Aorta (tissue), 5 donors: ENCODE data around the gene PGAM4. TPM values are rescaled to one million over a fixed set of nuclear protein-coding genes. Genes with fewer than 3 reads are reported as not detected.
"Not testable (repeated sequence)": the region's sequence is repeated elsewhere in the genome, so short reads cannot be mapped to it uniquely, and the experiment has no call there.

Source experiments
- ATAC-seq: fragments of 200-7000 bp; cut with Tn5 transposase; one replicate; pipeline ENCODE4 v1.9.1; 2022; ENCODE audit warnings: moderate library complexity; ENCODE audit not compliant: low FRiP score
- DNase-seq, 2 donors: peaks; one replicate each; pipeline ENCODE4 v3.0.0-alpha.2; 2020
- H3K27ac ChIP-seq, 2 donors: one replicate each; pipeline ENCODE4 v1.5.1; 2013; ENCODE audit warnings: low read length in 2 of 2, mild to moderate bottlenecking in 2 of 2, moderate library complexity in 2 of 2, control low read depth in 1 of 2, inconsistent platforms in 1 of 2, low read depth in 1 of 2
- H3K27me3 ChIP-seq, 2 donors: one replicate each; pipeline ENCODE4 v1.6.1; 2013; ENCODE audit warnings: control low read depth in 1 of 2, low read length in 1 of 2, mild to moderate bottlenecking in 1 of 2, moderate library complexity in 1 of 2; ENCODE audit not compliant: insufficient read depth in 2 of 2, control insufficient read depth in 1 of 2
- H3K36me3 ChIP-seq, 2 donors: one replicate each; pipeline ENCODE4 v1.6.1; 2013; ENCODE audit warnings: control low read depth in 1 of 2, low read length in 1 of 2, mild to moderate bottlenecking in 1 of 2; ENCODE audit not compliant: insufficient read depth in 2 of 2, control insufficient read depth in 1 of 2
- H3K4me1 ChIP-seq, 2 donors: one replicate each; pipeline ENCODE4 v1.6.1; 2013; ENCODE audit warnings: low read length in 2 of 2, control low read depth in 1 of 2, mild to moderate bottlenecking in 1 of 2, moderate library complexity in 1 of 2; ENCODE audit not compliant: insufficient read depth in 2 of 2, control insufficient read depth in 1 of 2
- H3K4me3 ChIP-seq, 2 donors: one replicate each; pipeline ENCODE4 v1.5.1; 2013; ENCODE audit warnings: low read length in 2 of 2, control low read depth in 1 of 2, mild to moderate bottlenecking in 1 of 2
- H3K9me3 ChIP-seq: one replicate; pipeline ENCODE4 v1.6.1; 2013; ENCODE audit warnings: mild to moderate bottlenecking, low read length; ENCODE audit not compliant: control insufficient read depth
- WGBS, 2 donors: extraction: QIAGEN DNeasy Blood & Tissue Kit; methylation state at CpG; one replicate each; pipeline ENCODE4 v1.1.7; 2013; 5-methylcytosine and 5-hydroxymethylcytosine counted together
- intact Hi-C, 2 donors: fragments of 100-400 bp; cut with DNase I; formaldehyde crosslinking; loops; one replicate each; pipeline versions ENCODE4 v1.14.2 to v1.15.0; 2022
- polyA plus RNA-seq, 2 donors: library from polyadenylated mRNA; stranded (reverse); fragments of 200-250 nt; gene quantifications; one replicate each; pipeline ENCODE4 v1.2.3, GENCODE V29; 2013
- total RNA-seq, 2 donors: library from RNA; stranded (reverse); fragmentation: NEBNext Ultra II Directional; extraction: Animal tissue kit (Norgen Biotek cat#: 25700); gene quantifications; one replicate each; pipeline ENCODE4 v1.2.1, GENCODE V29; 2021
- donor health status: healthy with polysubstance abuse.
- donor health status: Bipolar disorder and iron deficiency.
- donor health status: DM: no; HTN: no; CAD: no.
- donor health status: DM: no; HTN: no; CAD: no.
- donor health status: DM: yes; HTN: yes; CAD: no.

The PGAM4 gene
- total and polyA plus RNA-seq, 4 donors: not detected

GRCh38 chrX:77961063-77961462 is 8.4 kb downstream of the PGAM4 start:
- Histone ChIP-seq H3K4me3 (no peak overlapping the region), H3K9me3 (no peaks in the 10 kb centered on the region), H3K36me3 (no peaks in the 10 kb centered on the region), H3K4me1 (no peaks in the 10 kb centered on the region), H3K27ac (no peak overlapping the region), H3K27me3 (no peaks in the 10 kb centered on the region)
- WGBS, 2 donors: 93 to 97% methylated on average over 2 of the region's 2 CpGs
- no peak for DNase-seq
- no peak for ATAC-seq
- intact Hi-C loops: no loop called here

- H3K4me1 ChIP-seq: no peaks in the 10 kb centered on the region
- H3K4me3 ChIP-seq: no peak overlapping the region
- no peak overlapping the region for H3K27ac ChIP-seq
- no peak for ATAC-seq
- H3K36me3 ChIP-seq: no peaks in the 10 kb centered on the region
- intact Hi-C loops: no loop called here
- H3K27me3 ChIP-seq: no peaks in the 10 kb centered on the region
- WGBS, 2 donors: 31 to 71% methylated on average over 1 of the region's 1 CpG
- DNase-seq: no peak
- H3K9me3 ChIP-seq: no peaks in the 10 kb centered on the region
Measured at GRCh38 chrX:77960567-77960966, 8.9 kb downstream of the PGAM4 start.

- Histone ChIP-seq H3K27ac (no peak overlapping the region), H3K4me3 (no peak overlapping the region), H3K4me1 (peaks cover 1 to 5% of the 10 kb centered on the region in 2 donors), H3K27me3 (no peaks in the 10 kb centered on the region), H3K36me3 (no peaks in the 10 kb centered on the region), H3K9me3 (no peaks in the 10 kb centered on the region)
- ATAC-seq (no peak), DNase-seq (no peak)
- WGBS, 2 donors: 12 to 44% methylated on average over 1 of the region's 1 CpG
- intact Hi-C loops: no loop called here
Measured at GRCh38 chrX:77953708-77954107, 15.7 kb downstream of the PGAM4 start.

- no peak overlapping the region for H3K4me3 ChIP-seq
Measured at GRCh38 chrX:77953302-77953701, 16.1 kb downstream of the PGAM4 start.

GRCh38 chrX:77952173-77952572 is 17.3 kb downstream of the PGAM4 start:
- no peak overlapping the region for H3K4me3 ChIP-seq
- no peaks in the 10 kb centered on the region for H3K9me3 ChIP-seq
- ATAC-seq (no peak), DNase-seq (no peak)
- intact Hi-C loops: no loop called here
- no peaks in the 10 kb centered on the region for H3K27me3 ChIP-seq
- no peak overlapping the region for H3K27ac ChIP-seq
- no peaks in the 10 kb centered on the region for H3K36me3 ChIP-seq
- peaks cover 1 to 5% of the 10 kb centered on the region in 2 donors for H3K4me1 ChIP-seq
- WGBS, 2 donors: 67 to 78% methylated on average over 1 of the region's 1 CpG

More at GRCh38 chrX:77953302-77953701, 16.1 kb downstream of the PGAM4 start:
- WGBS, 2 donors: 2 to 14% methylated on average over 1 of the region's 1 CpG
- Histone ChIP-seq H3K4me1 (peaks cover 1 to 5% of the 10 kb centered on the region in 2 donors), H3K9me3 (no peaks in the 10 kb centered on the region), H3K27ac (no peak overlapping the region), H3K36me3 (no peaks in the 10 kb centered on the region), H3K27me3 (no peaks in the 10 kb centered on the region)
- no peak for ATAC-seq
- intact Hi-C loops: no loop called here
- no peak for DNase-seq

- Histone ChIP-seq H3K4me1 (peaks cover 1 to 5% of the 10 kb centered on the region in 2 donors), H3K27me3 (no peaks in the 10 kb centered on the region), H3K36me3 (no peaks in the 10 kb centered on the region), H3K4me3 (no peak overlapping the region), H3K27ac (no peak overlapping the region), H3K9me3 (no peaks in the 10 kb centered on the region)
- intact Hi-C loops: no loop called here
- DNase-seq (no peak), ATAC-seq (no peak)
- 44 to 45% methylated on average over 2 of the region's 2 CpGs for WGBS, 2 donors
Measured at GRCh38 chrX:77949840-77950239, 19.6 kb downstream of the PGAM4 start.

DNA sequence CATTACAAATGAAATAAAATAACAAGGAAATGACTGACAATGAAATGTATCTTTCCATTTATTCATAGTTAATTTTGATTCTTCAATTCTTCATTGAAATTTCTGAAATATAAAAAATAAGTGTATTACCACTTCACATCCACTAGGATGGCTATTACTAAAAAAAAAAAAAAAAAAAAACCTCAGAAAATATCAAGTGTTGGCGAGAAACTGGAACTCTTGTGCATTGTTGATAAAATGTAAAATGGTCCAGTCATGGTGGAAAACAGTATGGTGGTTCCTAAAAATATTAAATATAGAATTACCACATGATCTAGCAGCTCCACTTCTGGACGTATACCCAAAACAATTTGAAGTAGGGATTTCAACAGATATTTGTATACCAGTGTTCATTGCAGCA is 22.9 kb downstream of the PGAM4 start:
- H3K4me3 ChIP-seq: no peak overlapping the region
- no peaks in the 10 kb centered on the region for H3K36me3 ChIP-seq
- H3K27me3 ChIP-seq: no peaks in the 10 kb centered on the region
- peaks cover 0 to 5% of the 10 kb centered on the region in 2 donors for H3K4me1 ChIP-seq
- no peak for ATAC-seq
- no peak for DNase-seq
- intact Hi-C loops: no loop called here
- WGBS, 2 donors: 78 to 93% methylated on average over 2 of the region's 2 CpGs
- no peaks in the 10 kb centered on the region for H3K9me3 ChIP-seq
- H3K27ac ChIP-seq: no peak overlapping the region

DNA sequence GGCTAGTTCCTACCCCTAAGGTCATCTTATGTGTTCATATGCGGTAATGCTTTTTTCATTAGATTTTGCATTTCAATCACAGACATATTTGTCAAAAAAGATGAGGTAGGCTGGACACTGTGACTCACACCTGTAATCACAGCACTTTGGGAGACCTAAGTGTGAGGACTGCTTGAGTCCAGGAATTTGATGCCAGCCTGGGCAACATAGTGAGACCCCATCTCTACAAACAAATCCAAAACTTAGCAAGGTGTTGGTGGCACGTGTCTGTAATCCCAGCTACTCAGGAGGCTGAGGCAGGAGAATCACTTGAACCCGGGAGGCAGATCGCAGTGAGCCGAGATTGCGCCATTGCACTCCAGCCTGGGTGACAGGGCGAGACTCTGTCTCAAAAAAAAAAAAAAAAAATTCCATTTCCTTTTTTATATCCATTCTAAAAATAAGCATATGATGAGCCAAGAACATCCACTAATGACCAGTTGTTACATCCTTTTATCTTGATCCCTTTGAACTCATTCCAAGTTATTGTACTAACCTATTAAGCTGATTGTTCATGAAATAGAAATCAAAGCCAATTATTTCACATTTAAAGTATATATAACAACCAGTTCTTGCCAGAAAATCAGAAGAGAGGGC is 23.4 kb downstream of the PGAM4 start:
- DNase-seq: no peak
- no peak overlapping the region for H3K27ac ChIP-seq
- H3K36me3 ChIP-seq: no peaks in the 10 kb centered on the region
- intact Hi-C loops: no loop called here
- no peak overlapping the region for H3K4me3 ChIP-seq
- no peaks in the 10 kb centered on the region for H3K9me3 ChIP-seq
- peaks cover 0 to 5% of the 10 kb centered on the region in 2 donors for H3K4me1 ChIP-seq
- no peak for ATAC-seq
- no peaks in the 10 kb centered on the region for H3K27me3 ChIP-seq
- WGBS, 2 donors: 84 to 94% methylated on average over 7 of the region's 7 CpGs

GRCh38 chrX:77945031-77945430 is 24.4 kb downstream of the PGAM4 start:
- H3K4me1 ChIP-seq, H3K27me3 ChIP-seq, H3K9me3 ChIP-seq, H3K36me3 ChIP-seq, H3K27ac ChIP-seq, ATAC-seq, intact Hi-C loops, H3K4me3 ChIP-seq, DNase-seq: not testable (repeated sequence)
- 90 to 98% methylated on average over 6 of the region's 6 CpGs for WGBS, 2 donors
